ENCODE measurements around the gene SPDEF.

SPDEF gene

DNA sequence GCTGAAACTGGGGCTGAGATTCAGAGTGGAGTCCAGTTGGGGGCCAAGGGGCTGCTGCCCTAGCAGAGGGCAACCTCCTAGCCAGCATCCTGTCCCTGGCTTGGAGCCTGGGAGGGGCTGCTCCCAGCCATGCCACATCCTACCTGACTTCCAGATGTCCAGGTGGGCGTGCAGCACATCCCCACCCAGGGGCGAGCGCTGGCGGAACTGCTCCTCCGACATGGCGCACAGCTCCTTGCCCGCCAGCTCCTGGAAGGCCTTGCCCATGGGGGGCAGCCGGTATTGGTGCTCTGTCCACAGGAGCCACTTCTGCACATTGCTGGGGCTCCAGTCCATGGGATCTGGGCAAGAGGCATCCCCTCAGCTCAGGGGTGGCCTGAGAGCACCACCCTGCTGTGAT, 15.3 kb downstream of the SPDEF start:
- TF ChIP-seq, protein P1, sequence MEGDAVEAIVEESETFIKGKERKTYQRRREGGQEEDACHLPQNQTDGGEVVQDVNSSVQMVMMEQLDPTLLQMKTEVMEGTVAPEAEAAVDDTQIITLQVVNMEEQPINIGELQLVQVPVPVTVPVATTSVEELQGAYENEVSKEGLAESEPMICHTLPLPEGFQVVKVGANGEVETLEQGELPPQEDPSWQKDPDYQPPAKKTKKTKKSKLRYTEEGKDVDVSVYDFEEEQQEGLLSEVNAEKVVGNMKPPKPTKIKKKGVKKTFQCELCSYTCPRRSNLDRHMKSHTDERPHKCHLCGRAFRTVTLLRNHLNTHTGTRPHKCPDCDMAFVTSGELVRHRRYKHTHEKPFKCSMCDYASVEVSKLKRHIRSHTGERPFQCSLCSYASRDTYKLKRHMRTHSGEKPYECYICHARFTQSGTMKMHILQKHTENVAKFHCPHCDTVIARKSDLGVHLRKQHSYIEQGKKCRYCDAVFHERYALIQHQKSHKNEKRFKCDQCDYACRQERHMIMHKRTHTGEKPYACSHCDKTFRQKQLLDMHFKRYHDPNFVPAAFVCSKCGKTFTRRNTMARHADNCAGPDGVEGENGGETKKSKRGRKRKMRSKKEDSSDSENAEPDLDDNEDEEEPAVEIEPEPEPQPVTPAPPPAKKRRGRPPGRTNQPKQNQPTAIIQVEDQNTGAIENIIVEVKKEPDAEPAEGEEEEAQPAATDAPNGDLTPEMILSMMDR (conservative IDR thresholded peaks at IDR 0.05) = no peak
- peak overlapping the region; percentile 100 for H3K27ac ChIP-seq

DNA sequence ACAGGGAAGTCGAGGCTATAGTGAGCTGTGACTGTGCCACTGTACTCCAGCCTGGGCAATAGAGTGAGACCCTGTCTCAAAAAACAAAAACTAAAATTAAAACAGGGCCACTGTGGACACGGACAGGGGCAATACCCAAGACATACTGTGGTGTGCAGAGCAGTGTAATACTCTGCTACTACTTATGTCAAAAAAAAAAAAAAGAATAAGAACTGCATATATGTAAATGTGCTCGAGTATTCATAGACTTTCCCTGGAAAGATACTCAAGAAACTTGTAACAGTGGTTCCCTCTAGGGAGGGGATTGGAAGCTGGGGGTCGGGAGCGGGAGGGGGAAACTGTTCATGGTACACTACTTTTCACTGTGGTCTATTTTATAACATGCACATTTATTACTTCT, 15.9 kb downstream of the SPDEF start:
- TF ChIP-seq, protein P1 (conservative IDR thresholded peaks at IDR 0.05) = no peak
- peak overlapping the region; percentile 100 for H3K27ac ChIP-seq

DNA sequence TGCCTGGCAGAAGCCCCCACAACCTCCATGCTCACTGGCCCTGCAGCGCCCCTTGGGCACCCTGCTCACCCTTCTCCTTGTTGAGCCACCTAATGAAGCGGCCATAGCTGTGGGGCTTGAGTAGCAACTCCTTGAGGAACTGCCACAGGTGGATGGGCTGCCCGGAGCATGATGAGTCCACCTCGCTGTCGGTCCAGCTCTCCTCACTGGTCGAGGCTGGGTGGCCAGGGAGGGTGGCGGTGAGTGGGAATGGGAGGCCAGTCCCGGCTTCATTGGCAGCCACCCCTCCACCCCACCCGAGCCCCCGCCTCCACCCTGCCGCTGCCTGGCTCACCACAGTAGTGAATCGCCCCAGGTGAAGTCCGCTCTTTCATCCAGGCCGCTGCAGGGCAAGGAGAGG, 16.9 kb downstream of the SPDEF start:
- H3K27ac ChIP-seq = peak overlapping the region; percentile 100

DNA sequence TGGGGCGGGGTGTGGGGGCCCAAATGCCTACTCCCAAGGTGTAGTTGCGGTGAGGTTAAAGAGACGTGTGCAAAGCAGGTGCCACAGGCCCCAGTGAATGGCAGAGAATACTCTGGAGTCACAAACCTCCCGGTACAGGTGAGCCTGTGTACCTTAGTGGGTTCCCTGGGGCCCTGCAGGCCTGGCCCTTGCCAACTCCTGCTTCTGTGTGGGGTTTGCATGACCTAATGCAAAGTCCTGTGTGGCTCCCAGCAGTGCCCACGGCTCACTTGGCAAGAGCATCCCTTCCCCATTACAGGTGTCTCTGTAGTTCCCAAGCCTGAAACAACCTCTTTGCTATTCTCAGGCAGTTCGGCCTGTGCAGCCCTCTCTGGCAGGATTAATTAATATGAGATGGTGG, 17.5 kb downstream of the SPDEF start:
- TF ChIP-seq, protein P1 (conservative IDR thresholded peaks at IDR 0.05) = no peak
- peak overlapping the region; percentile 100 for H3K27ac ChIP-seq

More for the DNA sequence above, 16.9 kb downstream of the SPDEF start:
- TF ChIP-seq, protein P1 (conservative IDR thresholded peaks at IDR 0.05) = no peak

DNA sequence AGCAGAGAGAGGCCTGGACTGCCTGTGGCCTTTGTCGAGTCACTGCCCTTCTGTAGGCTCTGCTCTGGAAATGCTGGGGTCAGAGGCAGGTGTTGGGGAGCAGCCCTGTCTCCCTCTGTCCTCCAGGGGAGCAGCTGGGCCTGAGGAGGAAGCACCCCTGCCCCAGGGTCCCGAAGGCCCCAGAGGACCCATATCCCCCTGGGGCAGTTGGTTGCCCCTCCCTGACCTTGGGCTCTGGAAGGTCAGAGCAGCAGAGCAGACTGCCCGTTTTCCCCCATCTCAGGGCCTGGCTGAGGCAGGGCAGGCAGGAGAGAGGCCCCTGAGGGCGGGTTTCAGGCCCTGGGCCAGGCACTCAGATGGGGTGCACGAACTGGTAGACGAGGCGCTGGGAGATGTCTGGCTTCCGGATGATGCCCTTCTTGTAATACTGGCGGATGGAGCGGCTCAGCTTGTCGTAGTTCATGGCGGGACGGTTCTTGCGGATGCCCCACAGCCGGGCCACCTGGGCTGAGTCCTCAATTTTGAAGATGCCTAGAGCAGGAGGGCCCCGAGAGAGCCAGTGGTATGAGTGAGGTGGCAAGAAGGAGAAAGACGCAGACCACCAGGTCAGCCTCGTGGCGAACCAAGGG, 18.1 kb downstream of the SPDEF start:
- H3K27ac ChIP-seq = peak overlapping the region; percentile 100
- TF ChIP-seq, protein P1 (conservative IDR thresholded peaks at IDR 0.05) = no peak

DNA sequence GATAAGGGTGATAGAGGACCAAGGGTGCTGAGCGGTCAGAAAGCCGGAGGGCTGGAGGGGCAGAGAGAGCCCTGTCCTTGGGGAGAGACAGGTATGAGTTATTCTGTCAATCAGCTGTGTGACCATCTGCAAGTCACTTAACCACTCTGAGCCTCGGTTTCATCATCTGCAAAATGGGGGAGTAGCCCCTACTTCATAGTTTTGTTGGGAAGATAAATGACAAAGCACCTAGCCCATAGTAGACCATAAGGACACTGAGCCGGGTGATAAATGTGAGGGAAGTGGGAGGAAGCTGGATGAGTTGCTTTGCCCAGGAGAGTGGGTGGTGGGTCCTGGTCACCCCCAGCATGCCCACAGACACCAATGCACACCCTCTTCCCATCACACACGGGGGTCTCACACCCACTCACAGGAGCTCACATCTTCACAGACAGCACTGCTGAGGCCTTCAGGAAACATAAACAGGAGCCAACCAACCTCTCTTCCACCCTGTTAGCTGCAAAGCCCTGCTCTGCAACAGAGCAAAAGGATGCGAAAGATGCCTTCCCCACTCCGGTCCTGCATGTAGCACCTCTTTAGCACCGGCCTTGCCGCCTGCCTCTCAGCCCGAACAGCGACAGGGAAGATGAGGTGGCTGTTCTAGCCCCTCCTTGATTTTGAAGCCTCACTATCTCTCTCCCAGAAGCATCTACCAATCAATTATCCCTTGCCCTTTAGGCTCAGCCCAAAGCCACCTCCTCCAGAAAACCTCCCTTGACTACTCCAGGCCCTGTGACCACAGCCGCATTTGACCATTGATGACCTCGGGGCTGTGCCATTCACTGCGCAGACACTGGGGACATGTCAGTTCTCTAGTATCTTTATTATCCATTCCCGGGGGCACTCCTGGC, 18.9 kb downstream of the SPDEF start:
- peak overlapping the region; percentile 100 for H3K27ac ChIP-seq
- TF ChIP-seq, protein P1 (conservative IDR thresholded peaks at IDR 0.05) = no peak

DNA sequence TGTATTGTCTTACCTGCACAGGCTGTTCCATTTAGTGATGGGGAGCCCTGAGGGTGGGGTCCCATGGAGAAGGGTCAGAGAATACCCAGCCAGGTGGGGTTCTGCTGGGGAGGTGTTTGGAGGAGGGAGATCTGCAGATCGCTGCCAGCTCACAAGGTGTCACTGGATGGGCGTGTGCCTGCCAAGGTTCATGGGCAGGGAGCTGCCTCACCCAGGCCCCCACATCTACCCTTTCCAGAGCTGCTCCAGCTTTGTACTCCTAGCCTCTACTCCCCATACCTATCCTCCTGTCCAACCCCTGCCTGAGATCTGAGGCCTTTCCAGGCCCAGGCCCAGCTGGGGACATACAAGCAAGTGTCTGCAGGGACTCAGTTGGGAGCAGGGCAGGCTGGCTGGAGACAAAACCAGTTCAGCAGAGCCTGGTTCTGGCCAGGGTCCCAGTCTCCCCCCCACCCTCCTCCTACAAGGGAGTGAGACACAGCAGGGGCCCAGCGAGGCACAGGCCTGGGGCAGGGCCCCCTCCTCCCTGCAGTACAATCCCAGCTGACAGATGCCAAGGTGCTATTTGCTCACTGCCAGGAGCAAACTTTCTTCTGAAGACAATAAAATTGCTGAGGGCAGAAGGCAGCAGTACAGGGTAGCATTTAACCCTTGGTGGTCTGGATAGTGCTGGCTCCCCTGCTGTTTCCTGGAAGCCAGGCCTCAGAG, 19.7 kb downstream of the SPDEF start:
- peak overlapping the region; percentile 100 for H3K27ac ChIP-seq
- TF ChIP-seq, protein P1 (conservative IDR thresholded peaks at IDR 0.05) = no peak; the same call in 1 of the 2 replicates

All from VCaP (cell line).